ENCODE measurements around the gene MED20.

Gene MED20

DNA sequence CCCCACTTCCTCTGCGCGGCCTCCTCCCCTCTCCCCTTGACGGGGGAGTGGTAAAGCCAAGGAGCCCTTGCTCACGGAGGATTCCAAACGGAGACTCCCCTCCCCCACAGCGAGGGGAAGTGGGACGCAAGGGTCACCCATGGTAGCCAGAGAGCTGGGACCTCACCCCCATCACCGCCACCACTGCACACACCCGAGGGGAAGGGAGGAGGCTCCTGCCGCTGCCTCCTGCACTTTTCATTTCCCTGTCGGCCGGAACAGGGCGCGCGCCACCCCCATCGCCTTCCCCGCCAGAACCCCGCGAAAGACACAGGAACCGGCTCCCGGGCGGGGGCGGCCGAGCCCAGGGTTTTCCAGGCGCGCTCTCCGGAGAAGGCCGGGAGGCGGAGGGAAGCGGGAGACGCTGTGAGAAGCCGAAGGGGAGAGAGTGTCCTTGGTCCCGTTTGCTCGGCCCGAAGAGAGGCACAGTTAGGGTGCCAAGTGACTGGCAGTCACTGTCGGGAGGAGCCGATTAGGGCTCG lies 19.9 kb upstream of the MED20 start:
- DNase-seq = peak in 1 of 2 experiments; percentile 76

DNA sequence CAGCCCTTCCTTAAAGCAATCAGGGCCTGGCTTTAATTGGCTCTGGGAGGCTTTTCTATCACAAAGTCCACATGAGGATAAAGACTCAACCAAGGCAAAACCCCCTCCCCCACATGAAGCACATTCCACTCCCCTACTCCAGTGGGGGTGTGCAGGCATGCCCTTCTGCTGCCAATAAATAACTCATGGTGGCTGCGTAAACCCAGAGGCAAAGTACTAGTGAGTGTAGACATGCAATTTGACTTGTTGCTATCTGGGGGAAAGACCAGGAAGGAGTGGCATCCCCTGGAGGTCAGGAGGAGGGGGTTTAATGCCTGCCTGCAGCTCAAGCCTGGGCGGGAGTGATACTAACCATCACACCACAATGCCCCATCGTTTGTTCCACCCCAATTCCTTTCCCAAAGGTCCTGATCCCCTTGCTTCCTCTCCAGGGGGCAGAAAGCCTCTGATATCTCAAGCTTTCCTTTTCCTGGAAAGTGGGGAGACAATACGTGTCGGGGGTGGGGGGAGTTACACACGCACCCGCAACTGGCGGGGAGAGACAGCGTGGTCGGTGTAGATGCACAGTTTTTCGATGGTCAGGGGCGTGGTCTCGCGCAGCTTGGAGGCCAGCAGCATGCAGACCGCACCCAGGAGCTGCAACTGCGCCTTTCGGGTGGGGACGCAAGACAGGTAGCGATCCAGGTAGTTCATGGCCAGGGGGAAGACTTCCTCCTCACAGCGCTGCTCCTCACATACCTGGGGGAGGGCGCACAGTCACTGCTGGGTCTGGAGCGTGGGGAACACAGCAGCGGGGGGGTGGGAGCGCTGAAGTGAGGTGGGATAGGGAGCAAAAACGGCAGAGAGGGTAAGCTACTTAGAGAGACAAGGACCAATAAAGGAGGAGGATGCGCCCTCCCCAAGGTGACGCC lies 19.2 kb upstream of the MED20 start:
- DNase-seq = peak; percentile 72 to 73

DNA sequence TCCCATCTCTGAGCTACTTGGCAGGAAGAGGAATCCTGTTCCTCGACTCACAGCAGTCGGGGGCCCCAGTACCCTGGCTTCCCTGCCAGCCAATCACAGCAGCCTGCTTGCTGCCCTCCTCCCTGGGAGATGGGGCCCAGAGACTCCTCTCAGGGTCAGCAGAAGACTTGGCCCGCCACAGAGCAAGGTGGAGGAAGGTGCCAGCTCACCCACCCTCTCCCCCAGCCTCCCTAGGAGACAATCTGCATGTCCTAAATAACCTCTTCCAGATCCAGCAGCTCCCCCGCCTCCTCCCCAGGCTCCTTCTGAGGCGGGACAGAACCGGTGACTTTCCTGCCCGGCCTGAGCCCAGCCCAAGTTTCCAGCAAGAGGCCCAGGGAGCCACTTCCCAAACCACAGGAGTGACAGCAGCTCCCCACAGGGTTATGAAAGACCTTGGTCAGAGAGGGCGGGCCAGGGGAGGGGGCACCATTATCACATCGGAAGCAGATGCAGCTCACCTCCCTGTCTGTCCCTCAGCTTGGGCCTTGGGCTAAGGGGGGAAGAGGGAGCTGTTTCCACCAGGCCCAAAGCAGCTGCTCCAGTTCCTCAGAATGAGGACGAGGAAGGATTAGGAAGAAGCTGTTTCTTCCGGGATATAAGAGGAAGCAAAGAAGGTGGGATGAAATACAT lies 18.4 kb upstream of the MED20 start:
- peak; percentile 66 to 70 for DNase-seq

DNA sequence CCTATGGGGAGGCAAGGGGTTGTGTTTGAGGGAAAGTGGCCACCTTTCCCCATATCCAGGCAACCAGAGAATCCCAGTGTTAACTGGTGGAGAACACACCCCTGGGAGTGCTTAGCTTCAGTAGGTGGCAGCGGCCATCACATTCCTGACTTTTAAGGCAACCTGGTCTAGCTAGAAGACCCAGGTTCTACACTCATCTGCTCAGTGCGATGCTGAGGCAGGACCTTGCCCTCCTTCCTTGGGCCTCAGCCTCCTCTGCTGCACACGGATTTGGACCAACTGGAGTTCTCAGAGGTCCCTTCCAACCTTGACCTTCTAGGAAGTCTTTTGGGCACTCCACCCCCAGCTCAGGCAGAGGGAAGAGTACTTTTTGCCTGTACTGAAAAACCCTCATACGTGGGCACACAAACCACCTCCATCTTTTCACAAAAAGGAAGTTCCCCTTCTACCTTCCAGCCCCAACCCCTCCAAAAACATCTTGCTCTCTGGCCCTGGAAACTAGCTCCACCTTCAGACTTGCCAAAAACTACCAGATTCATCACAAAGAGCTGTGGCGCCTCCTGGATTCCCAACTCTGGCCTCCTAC lies 17.7 kb upstream of the MED20 start:
- DNase-seq = no peak

DNA sequence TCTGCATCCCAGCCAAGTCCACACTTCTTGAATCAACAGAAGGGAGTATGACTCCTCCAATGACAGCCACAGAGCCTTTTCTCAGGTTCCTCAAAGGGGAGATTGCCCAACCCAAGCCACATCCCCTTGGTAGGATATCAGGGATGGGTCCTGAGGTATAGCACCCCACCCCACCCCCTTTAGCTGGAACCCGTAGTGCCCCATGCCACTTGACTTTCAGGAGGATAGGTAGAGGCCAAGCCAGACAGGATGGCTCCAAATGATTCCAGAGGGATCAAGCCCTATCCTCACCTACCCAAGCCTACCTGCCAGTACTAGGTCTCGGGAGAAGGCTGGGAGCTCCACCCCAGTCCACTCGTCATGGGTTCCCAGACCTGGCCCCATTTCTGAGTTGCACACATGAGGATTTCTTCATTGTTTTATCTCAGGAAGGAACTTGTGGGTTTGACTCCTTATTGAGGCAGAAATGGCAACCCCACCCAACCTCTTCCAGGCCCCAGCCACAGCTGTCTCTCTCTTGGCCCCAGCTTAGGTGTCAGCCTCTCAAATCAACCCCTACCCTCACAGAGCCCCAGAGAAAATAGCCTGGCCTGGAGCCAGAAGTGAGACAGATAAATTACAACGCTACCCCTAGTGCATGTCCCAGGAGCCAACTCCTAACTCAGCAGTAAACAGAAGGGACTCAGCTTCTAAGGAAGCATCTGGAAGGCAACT lies 17.1 kb upstream of the MED20 start:
- peak in 1 of 2 experiments; percentile 39 for DNase-seq

DNA sequence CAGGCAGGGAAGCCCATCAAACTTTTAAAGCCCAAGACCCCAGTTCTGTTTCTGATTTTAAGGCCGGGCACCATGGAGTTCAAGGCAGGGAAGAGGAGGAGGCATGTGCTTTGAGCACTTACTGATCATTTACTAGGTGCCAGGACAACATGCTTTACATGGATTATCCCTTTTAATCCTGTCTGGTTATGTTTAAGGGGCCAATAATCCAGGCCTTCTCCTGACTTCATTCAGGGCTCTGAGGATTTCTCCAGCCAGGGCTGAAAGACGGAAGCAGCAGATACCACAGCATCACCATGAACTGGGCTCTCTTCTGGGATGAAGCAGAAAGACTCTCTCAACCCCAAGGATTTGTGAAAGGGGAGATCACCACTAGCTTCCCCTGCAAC lies 16.5 kb upstream of the MED20 start:
- no peak for DNase-seq

DNA sequence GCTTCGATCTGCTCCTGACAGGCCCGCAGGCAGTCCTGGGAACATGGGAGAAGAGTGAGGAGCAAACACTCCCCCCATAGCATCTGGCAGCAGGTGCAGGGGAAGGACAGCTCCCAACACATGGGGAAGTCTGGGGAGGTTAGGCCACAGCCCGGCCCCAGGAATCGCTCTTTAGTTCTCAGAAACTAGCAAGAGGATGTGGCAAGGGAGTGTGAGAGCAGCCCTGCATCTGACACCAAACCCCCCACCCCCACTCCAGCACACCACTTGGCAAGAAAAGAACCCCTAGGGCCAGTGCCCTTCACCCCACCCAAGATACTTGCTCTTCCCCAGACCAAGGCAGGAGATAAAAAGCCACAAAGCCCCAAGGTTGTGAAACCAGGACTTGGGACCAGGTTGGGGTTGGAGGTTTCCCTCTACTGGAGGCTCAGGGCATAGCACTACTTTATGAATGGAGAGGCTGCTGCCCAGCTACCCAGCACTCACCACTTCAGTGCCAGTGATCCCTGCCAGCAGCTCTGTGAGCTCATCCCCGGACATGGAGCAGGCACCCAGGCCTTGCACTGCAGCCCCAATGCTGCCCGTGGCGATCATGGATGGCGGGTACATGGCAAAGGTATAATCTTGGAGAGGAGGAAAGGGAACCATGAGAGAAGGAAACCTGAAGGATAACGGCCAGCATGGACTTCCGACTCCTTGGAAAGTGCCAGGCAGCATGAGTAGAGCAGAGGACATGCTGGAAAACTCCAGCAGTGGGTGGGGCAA lies 15.3 kb upstream of the MED20 start:
- peak; percentile 79 to 84 for DNase-seq

DNA sequence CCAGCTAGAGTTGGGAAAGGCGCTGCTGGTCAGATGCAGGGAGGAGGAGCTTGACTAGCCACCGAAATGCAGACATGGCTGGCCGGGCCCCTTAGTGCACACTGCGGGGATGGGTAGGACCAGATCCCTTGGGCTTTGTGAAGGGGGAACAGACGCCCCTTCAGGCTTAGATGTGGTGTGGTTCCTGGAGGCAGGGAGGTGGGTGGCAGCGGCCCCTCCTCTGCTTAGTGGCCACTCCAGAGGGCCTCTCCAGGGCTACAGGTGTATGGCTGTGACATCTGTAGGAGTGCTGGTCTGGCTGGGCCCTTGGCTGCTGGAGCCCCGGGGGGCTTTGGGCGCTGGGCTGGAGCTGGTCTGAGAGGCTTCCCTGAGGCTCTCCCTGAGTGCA lies 14.7 kb upstream of the MED20 start:
- DNase-seq = no peak

DNA sequence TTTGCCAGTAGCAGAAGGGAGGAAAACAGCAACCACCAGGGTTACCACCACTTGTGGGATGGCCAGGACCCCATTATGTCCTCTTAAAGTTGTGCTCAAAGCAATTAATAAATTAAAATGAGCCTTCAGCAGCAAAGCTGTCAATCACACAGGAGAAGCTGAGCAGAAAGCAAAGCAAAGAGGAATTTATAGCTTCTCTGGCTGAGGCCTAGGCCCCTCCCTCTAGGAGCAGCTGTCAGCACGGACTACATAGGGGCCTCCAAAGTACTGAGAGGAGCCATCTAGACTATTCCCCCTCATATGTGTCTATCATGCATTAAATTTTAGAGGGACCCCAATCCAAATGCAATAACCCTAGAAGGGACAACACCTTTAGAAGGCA lies 14.2 kb upstream of the MED20 start:
- no peak for DNase-seq

DNA sequence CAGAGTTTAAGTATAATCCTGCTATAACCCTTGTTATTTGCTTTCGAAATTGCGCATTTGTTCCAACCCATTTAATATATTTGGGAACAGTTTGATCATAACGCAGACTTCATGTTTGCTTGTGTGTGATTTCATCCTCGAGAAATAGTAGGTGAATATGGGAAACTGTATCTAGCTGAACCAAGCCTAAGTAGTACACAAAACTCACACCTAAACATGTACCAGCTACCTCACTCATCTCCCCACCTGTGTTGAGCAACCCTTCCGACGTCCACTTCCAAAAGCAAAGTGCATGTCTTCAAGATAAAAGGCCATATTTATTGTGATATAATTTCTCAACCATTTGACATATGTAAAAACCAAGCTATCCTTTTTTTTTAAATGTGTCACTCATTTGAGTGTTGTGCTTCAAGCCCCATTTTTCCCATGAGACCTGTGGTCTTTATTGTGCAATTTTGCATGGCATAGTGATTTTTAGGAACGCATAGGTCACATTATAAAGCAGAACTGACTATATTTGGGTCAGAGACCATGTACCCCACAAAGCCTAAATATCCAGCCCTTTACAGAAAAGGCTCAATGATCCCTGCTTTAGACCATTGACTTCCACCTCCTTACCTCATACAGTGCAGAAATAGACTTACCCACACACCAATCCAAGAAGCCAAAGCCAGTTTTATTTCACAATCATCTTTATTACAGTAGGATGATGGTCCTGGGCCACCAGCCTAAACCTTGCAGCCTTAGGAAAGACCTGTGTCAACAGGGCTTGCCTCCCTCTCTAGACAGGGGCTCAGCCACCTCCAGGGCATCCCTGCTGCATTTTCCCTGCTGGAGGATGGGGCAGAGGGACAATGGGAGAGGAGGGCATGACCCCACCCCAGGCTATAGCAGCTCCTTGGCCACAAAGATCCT lies 13.6 kb upstream of the MED20 start:
- DNase-seq = no peak

DNA sequence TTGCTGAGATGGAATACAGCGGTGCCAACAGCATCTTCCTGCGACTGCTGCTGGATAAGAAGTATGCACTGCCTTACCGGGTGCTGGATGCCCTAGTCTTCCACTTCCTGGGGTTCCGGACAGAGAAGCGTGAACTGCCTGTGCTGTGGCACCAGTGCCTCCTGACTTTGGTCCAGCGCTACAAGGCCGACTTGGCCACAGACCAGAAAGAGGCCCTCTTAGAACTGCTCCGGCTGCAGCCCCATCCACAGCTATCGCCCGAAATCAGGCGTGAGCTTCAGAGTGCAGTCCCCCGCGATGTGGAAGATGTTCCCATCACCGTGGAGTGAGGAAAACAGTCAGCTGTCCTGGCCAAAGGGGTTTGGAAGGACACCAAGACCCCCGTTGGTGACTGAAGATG lies 11.4 kb upstream of the MED20 start:
- no peak for DNase-seq

DNA sequence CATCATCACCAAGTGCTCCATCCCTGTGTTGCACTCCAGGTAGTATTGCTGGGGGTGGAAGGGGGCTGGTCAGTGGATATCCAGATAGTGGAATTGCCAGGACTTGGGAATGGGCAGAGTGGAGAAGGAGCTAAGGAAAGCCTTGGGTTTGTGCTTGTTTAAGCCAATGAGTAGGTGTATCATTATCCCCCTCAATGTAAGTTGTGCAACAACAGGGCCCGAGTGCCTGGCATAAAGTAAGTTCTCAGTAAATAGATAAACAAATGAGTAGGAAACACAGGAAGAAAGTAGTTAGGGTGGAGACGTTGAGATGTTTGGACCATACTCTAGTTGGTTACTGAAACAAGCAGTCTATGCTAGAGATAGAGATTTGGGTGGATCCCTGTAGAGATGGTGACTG lies 10.9 kb upstream of the MED20 start:
- no peak for DNase-seq

DNA sequence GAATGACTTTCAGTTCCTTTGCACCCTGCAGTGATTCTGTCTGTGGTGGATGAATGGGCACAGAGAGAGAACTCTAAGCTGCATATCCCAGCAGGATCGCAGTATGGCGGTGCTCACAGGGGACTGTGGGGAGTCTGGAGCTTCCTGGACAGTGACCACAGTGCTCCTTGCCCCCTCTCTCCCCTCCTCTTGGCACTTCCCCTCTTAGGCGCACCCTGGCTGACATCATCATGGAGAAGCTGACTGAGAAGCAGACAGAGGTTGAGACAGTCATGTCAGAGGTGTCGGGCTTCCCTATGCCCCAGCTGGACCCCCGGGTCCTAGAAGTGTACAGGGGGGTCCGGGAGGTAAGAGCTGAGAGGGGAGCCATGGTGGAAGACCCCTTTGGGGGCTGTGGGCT lies 9.0 kb upstream of the MED20 start:
- DNase-seq = no peak

DNA sequence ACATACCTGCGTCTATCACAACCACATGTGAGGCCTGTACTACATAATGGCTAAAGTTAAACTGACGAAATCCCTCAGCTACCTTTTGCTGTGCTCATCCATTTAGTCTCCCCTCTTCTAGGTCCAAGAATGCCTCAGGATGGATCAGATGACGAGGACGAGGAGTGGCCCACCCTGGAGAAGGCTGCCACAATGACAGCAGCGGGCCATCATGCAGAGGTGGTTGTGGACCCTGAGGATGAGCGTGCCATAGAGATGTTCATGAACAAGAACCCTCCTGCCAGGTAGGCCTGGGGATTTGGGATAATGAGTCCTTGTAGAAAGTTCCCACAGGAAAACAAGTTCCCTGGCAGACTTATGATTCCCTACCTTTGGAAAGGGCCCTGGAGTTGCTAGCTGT lies 6.3 kb upstream of the MED20 start:
- DNase-seq = no peak

DNA sequence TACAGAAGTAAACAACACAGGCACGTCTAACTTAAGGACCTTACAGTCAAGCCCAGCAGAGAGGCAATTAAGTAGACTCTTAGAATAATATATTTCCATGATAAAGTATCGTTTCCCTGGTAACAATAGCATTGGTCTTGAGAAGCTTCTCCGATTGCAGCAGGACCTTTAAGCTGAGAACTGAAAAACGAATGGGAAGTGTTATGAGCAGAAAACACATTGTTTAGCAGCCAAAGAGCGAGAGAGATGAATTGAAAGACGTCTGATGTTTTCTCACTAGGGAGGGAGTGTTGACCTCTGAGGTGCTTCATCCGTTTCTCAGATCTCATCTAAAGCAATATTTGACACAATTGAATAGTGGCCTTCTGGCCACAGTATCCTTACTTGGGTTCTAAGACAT lies 1.2 kb upstream of the MED20 start:
- DNase-seq = no peak

DNA sequence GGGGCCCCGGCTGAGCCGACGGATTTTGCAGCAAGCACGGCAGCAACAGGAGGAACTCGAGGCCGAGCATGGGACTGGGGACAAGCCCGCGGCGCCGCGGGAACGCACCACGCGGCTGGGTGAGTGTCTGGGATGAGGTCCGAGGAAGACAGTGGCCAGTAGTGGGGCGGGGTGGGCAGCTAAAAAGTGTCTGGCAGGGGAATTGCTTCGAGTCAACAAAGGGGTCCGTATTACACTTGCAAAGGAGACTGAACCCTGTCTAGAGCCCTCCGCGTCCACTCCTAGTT lies 716 bp upstream of the MED20 start:
- no peak for DNase-seq

DNA sequence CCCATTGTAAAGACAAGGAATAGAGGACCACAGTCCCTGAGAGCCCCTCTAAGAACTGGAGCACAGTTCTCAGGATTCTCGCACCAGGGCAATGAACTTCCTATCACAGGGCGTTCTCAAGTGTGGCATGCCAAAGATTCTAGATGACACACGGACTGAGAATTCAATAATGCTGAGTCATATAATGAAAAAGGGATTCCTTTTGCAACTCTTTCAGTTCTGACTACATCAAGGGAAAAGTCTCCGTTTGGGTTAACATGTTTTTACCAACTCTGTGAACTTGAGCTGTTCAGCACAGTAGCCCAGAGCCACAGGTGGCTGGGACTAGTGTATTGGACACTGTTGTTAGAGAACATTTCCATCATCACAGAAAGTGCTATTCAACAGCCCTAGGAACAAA lies 3.4 kb downstream of the MED20 start:
- DNase-seq = no peak

DNA sequence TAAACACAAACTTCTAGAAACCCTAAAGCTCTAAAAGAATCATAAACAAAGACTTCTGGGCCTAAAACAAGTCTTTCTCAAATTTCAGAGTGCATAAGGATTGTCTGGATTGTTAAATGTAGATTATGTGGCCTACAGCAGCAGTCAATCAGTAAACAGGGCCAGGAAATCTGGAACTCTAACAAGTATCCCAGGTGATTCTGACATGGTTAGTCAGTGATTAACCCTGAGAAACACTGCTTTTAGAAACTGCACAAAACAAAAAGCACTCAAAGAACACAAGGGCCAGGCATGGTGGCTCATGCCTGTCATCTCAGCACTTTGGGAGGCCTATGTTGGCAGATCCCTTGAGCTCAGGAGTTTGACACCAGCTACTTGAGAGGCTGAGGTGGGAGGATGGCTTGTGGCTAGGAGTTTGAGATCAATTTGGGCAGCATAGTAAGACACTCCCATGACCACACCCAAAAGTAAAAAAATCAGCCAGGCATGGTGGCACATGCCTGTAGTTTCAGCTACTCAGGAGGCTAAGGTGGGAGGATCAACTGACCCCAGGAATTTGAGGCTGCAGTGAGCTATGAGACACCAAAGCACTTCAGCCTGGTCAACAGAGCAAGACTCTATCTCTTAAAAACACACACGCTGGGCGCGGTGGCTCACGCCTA lies 5.9 kb downstream of the MED20 start:
- DNase-seq = no peak

DNA sequence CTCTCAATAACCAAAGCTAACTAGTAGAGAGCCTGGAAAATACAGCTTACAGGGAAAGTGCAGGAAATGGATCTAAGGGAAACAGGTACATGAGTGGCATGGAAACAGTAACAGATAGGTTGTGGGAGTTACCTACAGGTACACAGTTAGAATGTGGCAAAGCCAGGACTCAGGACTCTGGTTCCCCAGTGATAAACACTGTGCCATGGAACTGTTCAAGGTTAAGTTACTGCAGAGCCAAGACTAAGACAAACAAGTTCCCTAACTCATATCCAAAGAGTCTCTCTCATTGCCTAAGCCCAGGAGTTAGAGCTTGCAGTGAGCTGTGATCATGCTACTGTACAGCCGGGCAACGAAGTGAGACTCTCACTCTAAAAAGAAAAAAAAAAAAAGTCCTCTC lies 6.6 kb downstream of the MED20 start:
- no peak for DNase-seq

DNA sequence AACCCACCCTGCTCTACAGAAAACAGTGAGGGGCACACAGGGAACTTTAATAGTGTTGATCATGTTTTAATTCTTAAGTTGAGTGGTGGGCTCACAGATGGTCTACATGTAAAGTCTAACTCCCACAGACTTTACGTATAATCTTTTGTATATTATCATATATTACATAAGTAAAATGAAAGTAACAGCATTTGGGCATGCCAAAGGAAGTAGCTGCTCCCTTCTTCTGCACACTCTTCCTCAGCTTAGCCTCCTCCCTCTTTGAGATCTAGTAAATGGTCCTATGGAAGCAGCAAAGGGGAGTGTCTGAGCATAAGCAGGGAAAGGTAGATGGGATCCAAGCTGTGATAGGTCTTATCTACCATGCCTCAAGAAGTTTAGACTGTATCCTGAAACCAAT lies 11.2 kb downstream of the MED20 start:
- DNase-seq = no peak

Measured in activated T-cell treated with anti-CD3 and anti-CD28 coated beads, Interleukin-2, amount 50 U/mL, for 48 hours (primary cell).